Lower leg skin (tissue), 3 donors: Measurements from ENCODE around the gene INPP4B.

Experiments used
- POLR2A ChIP-seq, 2 donors: fragments of 450-650 bp; IDR thresholded peaks; one replicate each; pipeline ENCODE4 v1.6.1; 2016 to 2017; ENCODE audit warnings: antibody characterized with exemption in 2 of 2, mild to moderate bottlenecking in 1 of 2, moderate library complexity in 1 of 2
- TF ChIP-seq, protein P1 (sequence below), 3 donors: fragments of 450-650 bp; IDR thresholded peaks; one replicate each; pipeline ENCODE4 v1.5.1; 2016; ENCODE audit warnings: antibody characterized with exemption in 3 of 3, mild to moderate bottlenecking in 3 of 3, moderate library complexity in 2 of 3

DNA sequence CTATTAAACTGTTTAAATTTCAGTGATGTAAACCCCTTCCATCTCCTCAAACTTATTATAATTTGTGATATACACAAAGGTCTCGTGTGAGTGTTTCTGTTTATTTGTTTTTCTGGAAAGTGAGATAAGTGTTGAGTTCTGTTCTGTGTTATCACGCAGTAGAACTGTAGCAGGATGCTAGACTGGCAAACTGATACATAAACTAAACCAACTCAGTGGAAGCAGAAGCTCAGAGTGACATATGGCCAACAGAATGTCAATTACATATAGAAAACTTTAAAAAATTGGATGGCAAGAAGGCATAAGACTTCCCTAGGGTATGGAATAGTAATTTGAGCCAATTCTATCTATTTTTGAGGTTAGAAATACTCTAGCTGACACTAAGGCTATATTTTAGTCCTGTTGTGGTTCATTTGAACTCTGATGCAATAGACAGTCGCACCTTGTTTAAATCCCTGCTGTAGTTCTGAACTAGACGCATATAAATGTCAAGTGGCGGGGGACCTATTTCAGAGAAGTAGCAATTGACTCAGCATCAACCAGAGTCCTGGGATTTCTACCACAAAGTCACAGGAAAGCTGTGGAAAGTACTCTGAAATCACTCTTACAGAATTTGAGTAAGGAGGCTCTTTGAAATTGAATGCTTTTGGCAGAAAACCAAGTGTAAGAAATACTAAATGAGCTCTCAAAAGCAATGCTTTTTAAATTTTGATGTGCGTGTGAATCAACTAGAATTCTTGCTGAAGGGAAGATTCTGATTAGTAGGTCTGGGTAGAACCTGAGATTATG lies 294.4 kb downstream of the INPP4B start:
- TF ChIP-seq, protein P1, sequence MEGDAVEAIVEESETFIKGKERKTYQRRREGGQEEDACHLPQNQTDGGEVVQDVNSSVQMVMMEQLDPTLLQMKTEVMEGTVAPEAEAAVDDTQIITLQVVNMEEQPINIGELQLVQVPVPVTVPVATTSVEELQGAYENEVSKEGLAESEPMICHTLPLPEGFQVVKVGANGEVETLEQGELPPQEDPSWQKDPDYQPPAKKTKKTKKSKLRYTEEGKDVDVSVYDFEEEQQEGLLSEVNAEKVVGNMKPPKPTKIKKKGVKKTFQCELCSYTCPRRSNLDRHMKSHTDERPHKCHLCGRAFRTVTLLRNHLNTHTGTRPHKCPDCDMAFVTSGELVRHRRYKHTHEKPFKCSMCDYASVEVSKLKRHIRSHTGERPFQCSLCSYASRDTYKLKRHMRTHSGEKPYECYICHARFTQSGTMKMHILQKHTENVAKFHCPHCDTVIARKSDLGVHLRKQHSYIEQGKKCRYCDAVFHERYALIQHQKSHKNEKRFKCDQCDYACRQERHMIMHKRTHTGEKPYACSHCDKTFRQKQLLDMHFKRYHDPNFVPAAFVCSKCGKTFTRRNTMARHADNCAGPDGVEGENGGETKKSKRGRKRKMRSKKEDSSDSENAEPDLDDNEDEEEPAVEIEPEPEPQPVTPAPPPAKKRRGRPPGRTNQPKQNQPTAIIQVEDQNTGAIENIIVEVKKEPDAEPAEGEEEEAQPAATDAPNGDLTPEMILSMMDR (IDR thresholded peaks at IDR 0.05), result no peak
- TF ChIP-seq POLR2A (IDR thresholded peaks at IDR 0.05), result no peak
